Stimulated activated CD8-positive, alpha-beta memory T cell treated with anti-CD3 and anti-CD28 coated beads, Interleukin-7, amount 100 ng/mL, for 4 hours (primary cell): ENCODE data around the gene NDUFA3.
A peak's percentile ranks its signal among the peaks of the same experiment; 100 is the strongest.

ENCODE experiments used
- DNase-seq, 2 donors: peaks; one replicate each; pipeline ENCODE4 v3.0.0-alpha.2; 2020; ENCODE audit warnings: low read depth in 2 of 2

The NDUFA3 gene

GRCh38 chr19:54107876-54108490 lies 5.3 kb downstream of the NDUFA3 start:
- no peak for DNase-seq

GRCh38 chr19:54108496-54108895 lies 5.8 kb downstream of the NDUFA3 start:
- DNase-seq = no peak

- no peak for DNase-seq
Measured at GRCh38 chr19:54109651-54110050, 7.0 kb downstream of the NDUFA3 start.

GRCh38 chr19:54114340-54115108 lies 11.9 kb downstream of the NDUFA3 start:
- peak in 1 of 2 donors; percentile 24 for DNase-seq

GRCh38 chr19:54115109-54116063 lies 12.7 kb downstream of the NDUFA3 start, which contains the start of the genes PRPF31 and TFPT:
TSS of gene PRPF31 (plus strand) at chr19:54115754. CDS start at chr19:54118279, 2,525 bp downstream.
TSS of gene TFPT (minus strand) at chr19:54115657. CDS start at chr19:54115269, 388 bp downstream.
- peak; percentile 92 to 97 for DNase-seq

GRCh38 chr19:54121259-54121658 lies 18.6 kb downstream of the NDUFA3 start:
- no peak for DNase-seq

GRCh38 chr19:54123682-54124081 lies 21.0 kb downstream of the NDUFA3 start:
- DNase-seq = no peak

GRCh38 chr19:54124393-54124792 lies 21.7 kb downstream of the NDUFA3 start:
- no peak for DNase-seq

GRCh38 chr19:54125713-54126112 lies 23.1 kb downstream of the NDUFA3 start:
- no peak for DNase-seq

GRCh38 chr19:54127688-54128440 lies 25.2 kb downstream of the NDUFA3 start:
- no peak for DNase-seq

GRCh38 chr19:54128441-54128725 lies 25.7 kb downstream of the NDUFA3 start:
- no peak for DNase-seq

- DNase-seq = no peak
Measured at GRCh38 chr19:54128796-54129616, 26.4 kb downstream of the NDUFA3 start.

GRCh38 chr19:54129617-54129996 lies 27.0 kb downstream of the NDUFA3 start:
- DNase-seq = no peak

- no peak for DNase-seq
Measured at GRCh38 chr19:54133312-54133956, 30.8 kb downstream of the NDUFA3 start.

GRCh38 chr19:54133957-54134590 lies 31.4 kb downstream of the NDUFA3 start:
- no peak for DNase-seq

- DNase-seq = no peak
Measured at GRCh38 chr19:54136086-54136863, 33.6 kb downstream of the NDUFA3 start.

GRCh38 chr19:54136864-54137698 lies 34.4 kb downstream of the NDUFA3 start:
- peak; percentile 99 to 100 for DNase-seq
